Liver (tissue), 9 donors: ENCODE results near the gene HTR2B. TPM values are rescaled to one million over a fixed set of nuclear protein-coding genes. Genes with fewer than 3 reads are reported as not detected.

Experiments
- DNase-seq: peaks from one replicate; pipeline ENCODE4 v3.0.0-alpha.2; 2017; ENCODE audit warnings: low spot score
- H3K27ac ChIP-seq, 2 donors: one replicate each; pipeline ENCODE4 v1.7.0; 2013; ENCODE audit warnings: inconsistent platforms in 2 of 2, low read length in 2 of 2, control low read depth in 1 of 2, low read depth in 1 of 2, mild to moderate bottlenecking in 1 of 2
- H3K27me3 ChIP-seq, 4 donors: one replicate each; pipeline versions ENCODE4 v1.6.1 to v1.7.0; 2013; ENCODE audit warnings: low read length in 3 of 4, inconsistent platforms in 1 of 4, mild to moderate bottlenecking in 1 of 4, moderate library complexity in 1 of 4; ENCODE audit not compliant: control insufficient read depth in 4 of 4, insufficient read depth in 4 of 4
- H3K36me3 ChIP-seq, 4 donors: one replicate each; pipeline versions ENCODE4 v1.6.1 to v1.7.0; 2013; ENCODE audit warnings: low read length in 3 of 4, mild to moderate bottlenecking in 3 of 4, low read depth in 1 of 4, moderate library complexity in 1 of 4; ENCODE audit not compliant: control insufficient read depth in 4 of 4, insufficient read depth in 3 of 4
- H3K4me1 ChIP-seq, 4 donors: one replicate each; pipeline versions ENCODE4 v1.6.1 to v1.7.0; 2013; ENCODE audit warnings: low read length in 3 of 4, mild to moderate bottlenecking in 3 of 4, moderate library complexity in 1 of 4; ENCODE audit not compliant: control insufficient read depth in 4 of 4, insufficient read depth in 4 of 4
- H3K4me3 ChIP-seq, 3 donors: one replicate each; pipeline versions ENCODE4 v1.6.1 to v1.7.0; 2013; ENCODE audit warnings: low read length in 3 of 3, control low read depth in 1 of 3, low read depth in 1 of 3, mild to moderate bottlenecking in 1 of 3
- H3K9ac ChIP-seq, 2 donors: one replicate each; pipeline ENCODE4 v1.7.0; 2013; ENCODE audit warnings: low read length in 2 of 2, mild to moderate bottlenecking in 2 of 2, moderate library complexity in 2 of 2, control low read depth in 1 of 2, low read depth in 1 of 2
- H3K9me3 ChIP-seq, 4 donors: one replicate each; pipeline versions ENCODE4 v1.6.1 to v1.7.0; 2013; ENCODE audit warnings: low read length in 3 of 4; ENCODE audit not compliant: control insufficient read depth in 4 of 4
- ATF3 ChIP-seq: IDR thresholded peaks from 2 replicates; pipeline ENCODE4 v1.6.1; 2016; ENCODE audit warnings: antibody characterized with exemption
- EGR1 ChIP-seq, 2 donors: IDR thresholded peaks; 2 replicates each; pipeline ENCODE4 v1.6.1; 2016 to 2018; ENCODE audit warnings: antibody characterized with exemption in 2 of 2, low read depth in 2 of 2
- FOXA1 ChIP-seq: IDR thresholded peaks from 2 replicates; pipeline ENCODE4 v1.6.1; 2016; ENCODE audit warnings: antibody characterized with exemption
- GABPA ChIP-seq, 2 donors: IDR thresholded peaks in 1 of 2; conservative IDR thresholded peaks in 1 of 2; 2 replicates each; pipeline ENCODE4 v1.6.1; 2016; ENCODE audit warnings: antibody characterized with exemption in 2 of 2, mild to moderate bottlenecking in 1 of 2, moderate library complexity in 1 of 2
- HNF4A ChIP-seq, 2 donors: conservative IDR thresholded peaks; 2 replicates each; pipeline ENCODE4 v1.6.1; 2016; ENCODE audit warnings: antibody characterized with exemption in 2 of 2, mild to moderate bottlenecking in 2 of 2
- HNF4G ChIP-seq: IDR thresholded peaks from 2 replicates; pipeline ENCODE4 v1.6.1; 2016; ENCODE audit warnings: antibody characterized with exemption
- JUND ChIP-seq, 2 donors: IDR thresholded peaks; 2 replicates each; pipeline ENCODE4 v1.6.1; 2016; ENCODE audit warnings: antibody characterized with exemption in 2 of 2
- MAX ChIP-seq: IDR thresholded peaks from 2 replicates; pipeline ENCODE4 v1.6.1; 2016; ENCODE audit warnings: antibody characterized with exemption
- NR2F2 ChIP-seq: IDR thresholded peaks from 2 replicates; pipeline ENCODE4 v1.6.1; 2016; ENCODE audit warnings: antibody characterized with exemption
- RAD21 ChIP-seq, 2 donors: IDR thresholded peaks; 2 replicates each; pipeline ENCODE4 v1.6.1; 2016; ENCODE audit warnings: antibody characterized with exemption in 2 of 2, mild to moderate bottlenecking in 2 of 2
- REST ChIP-seq: IDR thresholded peaks from 2 replicates; pipeline ENCODE4 v1.6.1; 2016; ENCODE audit warnings: antibody characterized with exemption, mild to moderate bottlenecking
- RXRA ChIP-seq, 2 donors: IDR thresholded peaks; 2 replicates each; pipeline ENCODE4 v1.6.1; 2017 to 2018; ENCODE audit warnings: antibody characterized with exemption in 2 of 2, mild to moderate bottlenecking in 1 of 2
- SP1 ChIP-seq: IDR thresholded peaks from 2 replicates; pipeline ENCODE4 v1.6.1; 2018; ENCODE audit warnings: antibody characterized with exemption, mild to moderate bottlenecking
- TAF1 ChIP-seq: conservative IDR thresholded peaks from 2 replicates; pipeline ENCODE4 v1.6.1; 2016; ENCODE audit warnings: antibody characterized with exemption, mild to moderate bottlenecking
- YY1 ChIP-seq: IDR thresholded peaks from 2 replicates; pipeline ENCODE4 v1.6.1; 2016; ENCODE audit warnings: antibody characterized with exemption, mild to moderate bottlenecking
- WGBS: extraction: QIAGEN DNeasy Blood & Tissue Kit; methylation state at CpG from one replicate; pipeline ENCODE4 v1.1.7; 2013; 5-methylcytosine and 5-hydroxymethylcytosine counted together
- polyA plus RNA-seq, 2 donors: library from polyadenylated mRNA; stranded (reverse) in 1 of 2; unstranded in 1 of 2; fragments of 200-250 nt in 1 of 2; fragments of >200 nt in 1 of 2; fragmentation: Nextera tagmentation in 1 of 2; extraction: Ambion mirVana in 1 of 2; gene quantifications; one replicate each; pipeline versions ENCODE4 v1.2.1 to v1.2.3, GENCODE V29; 2013 to 2015
- total RNA-seq, 2 donors: library from RNA; depleted of rRNA; stranded (reverse); fragments of >200 nt; gene quantifications; one replicate each; pipeline ENCODE4 v1.2.3, GENCODE V29; 2014
- TF ChIP-seq, protein P1 (sequence below): fragments of 150-350 bp; IDR thresholded peaks from 2 replicates; pipeline ENCODE4 v1.5.1; 2017; ENCODE audit warnings: improper control_type of control experiment, low read depth, low read length; ENCODE audit not compliant: missing input control
- TF ChIP-seq, protein P2 (sequence below): IDR thresholded peaks from 2 replicates; pipeline ENCODE4 v1.6.1; 2016; ENCODE audit warnings: antibody characterized with exemption
- donor health status: healthy.
- donor health status: healthy.
- donor health status: healthy.
- donor health status: healthy.
- donor health status: healthy.

The HTR2B gene
- total and polyA plus RNA-seq, 4 donors: 0.09 to 1.0 (median 0.63) TPM

- no peak for DNase-seq
- no peak for TF ChIP-seq GABPA (IDR thresholded peaks at IDR 0.05 in 1 of 2, conservative IDR thresholded peaks at IDR 0.05 in 1 of 2)
- no peak for TF ChIP-seq RXRA (IDR thresholded peaks at IDR 0.05)
- no peak for TF ChIP-seq MAX
- TF ChIP-seq HNF4A (conservative IDR thresholded peaks at IDR 0.05): no peak
- TF ChIP-seq NR2F2: no peak
- TF ChIP-seq JUND (IDR thresholded peaks at IDR 0.05): no peak
- no peak for TF ChIP-seq TAF1
- TF ChIP-seq FOXA1: no peak
- no peak for TF ChIP-seq SP1
- peaks cover 0 to 5% (median 1%) of the 10 kb centered on the region in 4 donors for H3K4me1 ChIP-seq
- no peaks in the 10 kb centered on the region for H3K9me3 ChIP-seq
- H3K4me3 ChIP-seq: no peak overlapping the region
- no peak overlapping the region for H3K27ac ChIP-seq
- H3K36me3 ChIP-seq: peaks cover 0 to 3% (median 2%) of the 10 kb centered on the region in 4 donors
- H3K27me3 ChIP-seq: no peaks in the 10 kb centered on the region
- no peak overlapping the region for H3K9ac ChIP-seq
These were observed 15.0 kb upstream of the HTR2B start for GRCh38 chr2:231139796-231140195.

GRCh38 chr2:231138699-231139098 lies 13.9 kb upstream of the HTR2B start:
- Histone ChIP-seq H3K9ac (no peak overlapping the region), H3K27me3 (no peaks in the 10 kb centered on the region), H3K4me1 (peaks cover 0 to 9% (median 6%) of the 10 kb centered on the region in 4 donors), H3K4me3 (no peak overlapping the region), H3K36me3 (peaks cover 0 to 3% (median 2%) of the 10 kb centered on the region in 4 donors), H3K27ac (no peak overlapping the region), H3K9me3 (no peaks in the 10 kb centered on the region)
- WGBS: 89% methylated on average over 8 of the region's 8 CpGs
- DNase-seq: no peak
- TF ChIP-seq RXRA (IDR thresholded peaks at IDR 0.05) (no peak), REST (no peak), JUND (IDR thresholded peaks at IDR 0.05) (no peak), FOXA1 (no peak), RAD21 (IDR thresholded peaks at IDR 0.05) (no peak), GABPA (IDR thresholded peaks at IDR 0.05 in 1 of 2, conservative IDR thresholded peaks at IDR 0.05 in 1 of 2) (no peak), SP1 (no peak), HNF4A (conservative IDR thresholded peaks at IDR 0.05) (no peak), MAX (no peak), NR2F2 (no peak), EGR1 (IDR thresholded peaks at IDR 0.05; ENCODE audit: low read depth in 2 of 2) (no peak), YY1 (no peak), HNF4G (no peak), ATF3 (no peak)
- TF ChIP-seq, protein P1, sequence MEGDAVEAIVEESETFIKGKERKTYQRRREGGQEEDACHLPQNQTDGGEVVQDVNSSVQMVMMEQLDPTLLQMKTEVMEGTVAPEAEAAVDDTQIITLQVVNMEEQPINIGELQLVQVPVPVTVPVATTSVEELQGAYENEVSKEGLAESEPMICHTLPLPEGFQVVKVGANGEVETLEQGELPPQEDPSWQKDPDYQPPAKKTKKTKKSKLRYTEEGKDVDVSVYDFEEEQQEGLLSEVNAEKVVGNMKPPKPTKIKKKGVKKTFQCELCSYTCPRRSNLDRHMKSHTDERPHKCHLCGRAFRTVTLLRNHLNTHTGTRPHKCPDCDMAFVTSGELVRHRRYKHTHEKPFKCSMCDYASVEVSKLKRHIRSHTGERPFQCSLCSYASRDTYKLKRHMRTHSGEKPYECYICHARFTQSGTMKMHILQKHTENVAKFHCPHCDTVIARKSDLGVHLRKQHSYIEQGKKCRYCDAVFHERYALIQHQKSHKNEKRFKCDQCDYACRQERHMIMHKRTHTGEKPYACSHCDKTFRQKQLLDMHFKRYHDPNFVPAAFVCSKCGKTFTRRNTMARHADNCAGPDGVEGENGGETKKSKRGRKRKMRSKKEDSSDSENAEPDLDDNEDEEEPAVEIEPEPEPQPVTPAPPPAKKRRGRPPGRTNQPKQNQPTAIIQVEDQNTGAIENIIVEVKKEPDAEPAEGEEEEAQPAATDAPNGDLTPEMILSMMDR: no peak
- TF ChIP-seq, protein P2, sequence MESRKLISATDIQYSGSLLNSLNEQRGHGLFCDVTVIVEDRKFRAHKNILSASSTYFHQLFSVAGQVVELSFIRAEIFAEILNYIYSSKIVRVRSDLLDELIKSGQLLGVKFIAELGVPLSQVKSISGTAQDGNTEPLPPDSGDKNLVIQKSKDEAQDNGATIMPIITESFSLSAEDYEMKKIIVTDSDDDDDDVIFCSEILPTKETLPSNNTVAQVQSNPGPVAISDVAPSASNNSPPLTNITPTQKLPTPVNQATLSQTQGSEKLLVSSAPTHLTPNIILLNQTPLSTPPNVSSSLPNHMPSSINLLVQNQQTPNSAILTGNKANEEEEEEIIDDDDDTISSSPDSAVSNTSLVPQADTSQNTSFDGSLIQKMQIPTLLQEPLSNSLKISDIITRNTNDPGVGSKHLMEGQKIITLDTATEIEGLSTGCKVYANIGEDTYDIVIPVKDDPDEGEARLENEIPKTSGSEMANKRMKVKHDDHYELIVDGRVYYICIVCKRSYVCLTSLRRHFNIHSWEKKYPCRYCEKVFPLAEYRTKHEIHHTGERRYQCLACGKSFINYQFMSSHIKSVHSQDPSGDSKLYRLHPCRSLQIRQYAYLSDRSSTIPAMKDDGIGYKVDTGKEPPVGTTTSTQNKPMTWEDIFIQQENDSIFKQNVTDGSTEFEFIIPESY: no peak
